Heart left ventricle (tissue), 13 donors: ENCODE measurements around the gene TMEFF2.

Experiments used
- CTCF ChIP-seq, 12 donors: fragments of 200-600 bp; sonication (generic) in 4 of 12; IDR thresholded peaks; one replicate each; pipeline versions ENCODE4 v1.5.0 to v1.8.0; 2018 to 2022; ENCODE audit warnings: antibody characterized with exemption in 12 of 12, mild to moderate bottlenecking in 5 of 12
- POLR2A ChIP-seq, 2 donors: fragments of 450-650 bp; IDR thresholded peaks; one replicate each; pipeline ENCODE4 v1.6.1; 2017; ENCODE audit warnings: antibody characterized with exemption in 2 of 2, mild to moderate bottlenecking in 2 of 2, moderate library complexity in 2 of 2
- donor health status: ischemic (EF 13 %, LVEDD 7.1; RV severe dilation, severe dysfunction).
- donor health status: DM: no; HTN: yes; CAD: no.
- donor health status: DM: no; HTN: no; CAD: no.
- donor health status: ischemic (EF 25% LVEDD 6.9; RV normal size, moderate dysfunction).
- donor health status: ischemic (EF 25% LVEDD 5.7; RV mildly dilated, moderate dysfunction).
- donor health status: ischemic (EF 35%, LVEDD 5.7; RV mildly dilated, moderate dysfunction).
- donor health status: nonischemic (EF 11% LVEDD 7.7; RV severe dilation, severe dysfunction).
- donor health status: DM: yes; HTN: yes; CAD: no.
- donor health status: PGD.
- donor health status: ischemic (EF 29% LVEDD 5.4; RV normal size, mild dysfunction).
- donor health status: nonischemic (EF 23%, LVEDD 6.1; RV moderate dilation, normal function).

GRCh38 chr2:192165842-192166241, 28.9 kb downstream of the TMEFF2 start:
- TF ChIP-seq CTCF (IDR thresholded peaks at IDR 0.05): no peak
- TF ChIP-seq POLR2A (IDR thresholded peaks at IDR 0.05): no peak
